ENCODE results near the gene ADGRA3.

The ADGRA3 gene

GRCh38 chr4:22345678-22346077 lies 170.2 kb downstream of the ADGRA3 start:
- TF ChIP-seq ZNF510 (tag by site-specific recombination; IDR thresholded peaks at IDR 0.05; ENCODE audit: insufficient replicate concordance) (no peak), MZF1 (tag by site-specific recombination; IDR thresholded peaks at IDR 0.05; ENCODE audit: borderline replicate concordance) (no peak), YY1 (tag by site-specific recombination; IDR thresholded peaks at IDR 0.05) (no peak), ZNF623 (tag by site-specific recombination; IDR thresholded peaks at IDR 0.05) (no peak), ZNF843 (tag by site-specific recombination; IDR thresholded peaks at IDR 0.05) (no peak)
- ChIA-PET CTCF (no interaction called here), POLR2A (no interaction called here)
- H3K9me3 ChIP-seq (ENCODE audit: control insufficient read depth, insufficient read depth, low read depth, low read length): no peaks in the 10 kb centered on the region
- no peak overlapping the region for H3K27ac ChIP-seq (ENCODE audit: extremely low read depth, low read depth, low read length)
- no peaks in the 10 kb centered on the region for H3K4me1 ChIP-seq (ENCODE audit: control insufficient read depth, insufficient read depth, low read length)
- no peaks in the 10 kb centered on the region for H3K36me3 ChIP-seq (ENCODE audit: control insufficient read depth in 2 of 2, insufficient read depth in 1 of 2, low read length in 2 of 2)
- H3K4me3 ChIP-seq (ENCODE audit: low read depth, low read length): no peak overlapping the region

- ChIA-PET POLR2A (no interaction called here), CTCF (no interaction called here)
- H3K4me1 ChIP-seq (ENCODE audit: control insufficient read depth, insufficient read depth, low read length): no peaks in the 10 kb centered on the region
- H3K36me3 ChIP-seq (ENCODE audit: control insufficient read depth in 2 of 2, insufficient read depth in 1 of 2, low read length in 2 of 2): no peaks in the 10 kb centered on the region
- H3K9me3 ChIP-seq (ENCODE audit: control insufficient read depth, insufficient read depth, low read depth, low read length): no peaks in the 10 kb centered on the region
- TF ChIP-seq ZNF580 (tag by site-specific recombination; IDR thresholded peaks at IDR 0.05): no peak
- no peak for TF ChIP-seq SP3 (tag by site-specific recombination; IDR thresholded peaks at IDR 0.05)
- no peak for TF ChIP-seq KLF9 (tag by site-specific recombination; IDR thresholded peaks at IDR 0.05; ENCODE audit: low read depth)
- TF ChIP-seq ZNF585B (tag by site-specific recombination; IDR thresholded peaks at IDR 0.05): no peak
- no peak for TF ChIP-seq MEIS1 (CRISPR knock-in tag; IDR thresholded peaks at IDR 0.05; ENCODE audit: borderline replicate concordance)
- no peak for TF ChIP-seq ZNF792 (tag by site-specific recombination; IDR thresholded peaks at IDR 0.05)
- no peak for TF ChIP-seq ZNF501 (tag by site-specific recombination; IDR thresholded peaks at IDR 0.05)
- no peak for TF ChIP-seq ZSCAN30 (tag by site-specific recombination; IDR thresholded peaks at IDR 0.05)
- TF ChIP-seq KLF1 (tag by site-specific recombination; IDR thresholded peaks at IDR 0.05): no peak
- no peak for TF ChIP-seq SETDB1 (IDR thresholded peaks at IDR 0.05; ENCODE audit: insufficient read length, low read length)
- no peak for TF ChIP-seq ZNF514 (tag by site-specific recombination; IDR thresholded peaks at IDR 0.05)
- TF ChIP-seq ZNF639 (tag by site-specific recombination; IDR thresholded peaks at IDR 0.05): no peak
- no peak for TF ChIP-seq ZNF292 (tag by site-specific recombination; IDR thresholded peaks at IDR 0.05; ENCODE audit: borderline replicate concordance, low read depth)
- TF ChIP-seq INSM2 (tag by site-specific recombination; IDR thresholded peaks at IDR 0.05): no peak
- H3K27ac ChIP-seq (ENCODE audit: extremely low read depth, low read depth, low read length): no peak overlapping the region
- no peak overlapping the region for H3K4me3 ChIP-seq (ENCODE audit: low read depth, low read length)
These were observed 170.8 kb downstream of the ADGRA3 start for GRCh38 chr4:22345055-22345454.

GRCh38 chr4:22343606-22344005 lies 172.3 kb downstream of the ADGRA3 start:
- H3K4me1 ChIP-seq (ENCODE audit: control insufficient read depth, insufficient read depth, low read length): no peaks in the 10 kb centered on the region
- H3K36me3 ChIP-seq (ENCODE audit: control insufficient read depth in 2 of 2, insufficient read depth in 1 of 2, low read length in 2 of 2): no peaks in the 10 kb centered on the region
- POLR2A ChIA-PET: no interaction called here
- H3K9me3 ChIP-seq (ENCODE audit: control insufficient read depth, insufficient read depth, low read depth, low read length): no peaks in the 10 kb centered on the region
- no peak for TF ChIP-seq ZNF350 (tag by site-specific recombination; IDR thresholded peaks at IDR 0.05)
- TF ChIP-seq ZNF433 (tag by site-specific recombination; IDR thresholded peaks at IDR 0.05; ENCODE audit: low read depth): no peak
- no peak for TF ChIP-seq KLF9 (tag by site-specific recombination; IDR thresholded peaks at IDR 0.05; ENCODE audit: low read depth)
- no peak for TF ChIP-seq ZBTB20 (tag by site-specific recombination; IDR thresholded peaks at IDR 0.05)
- TF ChIP-seq ZNF449 (tag by site-specific recombination; IDR thresholded peaks at IDR 0.05): no peak
- TF ChIP-seq SP3 (tag by site-specific recombination; IDR thresholded peaks at IDR 0.05): no peak
- TF ChIP-seq EGR2 (tag by site-specific recombination; IDR thresholded peaks at IDR 0.05; ENCODE audit: low read depth): no peak
- no peak for TF ChIP-seq ZNF155 (tag by site-specific recombination; IDR thresholded peaks at IDR 0.05)
- no peak for TF ChIP-seq GLI2 (tag by site-specific recombination; IDR thresholded peaks at IDR 0.05; ENCODE audit: borderline replicate concordance, low read depth)
- no peak for TF ChIP-seq ZNF513 (tag by site-specific recombination; IDR thresholded peaks at IDR 0.05)
- no peak for TF ChIP-seq SCRT2 (tag by site-specific recombination; IDR thresholded peaks at IDR 0.05)
- no peak for TF ChIP-seq ZNF146 (tag by site-specific recombination; IDR thresholded peaks at IDR 0.05)
- H3K4me3 ChIP-seq (ENCODE audit: low read depth, low read length): no peak overlapping the region
- CTCF ChIA-PET: no interaction called here
- no peak overlapping the region for H3K27ac ChIP-seq (ENCODE audit: extremely low read depth, low read depth, low read length)

Data from HEK293 (cell line).